GM12878 (cell line): Measurements from ENCODE around the gene MGLL. TPM values are rescaled to one million over a fixed set of nuclear protein-coding genes. Genes with fewer than 3 reads are reported as not detected.

ENCODE experiments used
- ATAC-seq: fragments of 200-7000 bp; cut with Tn5 transposase; 3 replicates; pipeline ENCODE4 v1.9.1; 2020; ENCODE audit warnings: mild to moderate bottlenecking, moderate library complexity
- BruUV-seq: library from RNA; stranded (reverse); fragments of 400-500 nt; replicated peaks from 2 replicates; lab custom pipeline; 2021; lab: Mats Ljungman, UMichigan
- CTCF ChIA-PET: fragments of 300-600 bp; sonication (Branson Sonifier 250); formaldehyde crosslinking; extraction: SDS; loops from one replicate; lab custom pipeline; 2021; ENCODE audit warnings: inconsistent platforms; lab: Yijun Ruan, JAX
- POLR2A ChIA-PET: fragments of 350-600 bp; formaldehyde crosslinking; extraction: SDS; loops from one replicate; lab custom pipeline; 2021; ENCODE audit warnings: inconsistent platforms; lab: Charles Lee
- RAD21 ChIA-PET: fragments of 300-600 bp; sonication (Branson Sonifier 250); formaldehyde crosslinking; loops from one replicate; lab custom pipeline; 2023; ENCODE audit warnings: antibody characterized with exemption; ENCODE audit not compliant: unreplicated experiment; lab: Charles Lee
- SMC1A ChIA-PET: fragments of 300-600 bp; sonication (Branson Sonifier 250); formaldehyde crosslinking; loops from one replicate; lab custom pipeline; 2023; ENCODE audit not compliant: unreplicated experiment, uncharacterized antibody; lab: Charles Lee
- DNase-seq: peaks from one replicate; pipeline ENCODE4 v3.0.0-alpha.2; 2011; ENCODE audit warnings: low read depth, low spot score
- FAIRE-seq: peaks from 3 replicates; lab custom pipeline; 2011; peaks lifted over from hg19 to GRCh38; lab: Jason Lieb, UNC
- H2AFZ ChIP-seq: 2 replicates; pipeline ENCODE4 v1.6.0; 2011; ENCODE audit warnings: low read depth, low read length, control low read depth; ENCODE audit not compliant: control insufficient read depth
- H3K27ac ChIP-seq: 2 replicates; pipeline ENCODE4 v1.5.1; 2011; ENCODE audit warnings: control low read depth; ENCODE audit not compliant: control insufficient read depth, insufficient read depth
- H3K27me3 ChIP-seq, 2 experiments: replicated peaks in 1 of 2; 2 replicates each; pipeline versions ENCODE4 v1.6.0 to v1.6.1; 2011; ENCODE audit warnings: low read length in 1 of 2; ENCODE audit not compliant: control insufficient read depth in 2 of 2, insufficient read depth in 2 of 2
- H3K36me3 ChIP-seq, 2 experiments: 2 replicates each; pipeline ENCODE4 v1.5.1; 2011; ENCODE audit warnings: low read length in 1 of 2; ENCODE audit not compliant: control insufficient read depth in 2 of 2, insufficient read depth in 2 of 2
- H3K4me1 ChIP-seq: 2 replicates; pipeline ENCODE4 v1.6.1; 2011; ENCODE audit warnings: mild to moderate bottlenecking, low read length, moderate library complexity, mixed read lengths; ENCODE audit not compliant: control insufficient read depth, insufficient read depth
- H3K4me2 ChIP-seq: 2 replicates; pipeline ENCODE4 v1.6.0; 2011; ENCODE audit warnings: control low read depth; ENCODE audit not compliant: control insufficient read depth, insufficient read depth
- H3K4me3 ChIP-seq: fragments of 200-600 bp; sonication (generic); 2 replicates; pipeline ENCODE4 v1.5.1; 2016
- H3K79me2 ChIP-seq: 2 replicates; pipeline ENCODE4 v1.6.0; 2011; ENCODE audit warnings: low read length; ENCODE audit not compliant: control insufficient read depth, insufficient read depth
- H3K9ac ChIP-seq: 2 replicates; pipeline ENCODE4 v1.8.0; 2011; ENCODE audit warnings: low read length, control low read depth, mixed read lengths; ENCODE audit not compliant: control insufficient read depth, insufficient read depth
- H3K9me3 ChIP-seq: replicated peaks from 3 replicates; pipeline ENCODE4 v1.5.1; 2011; ENCODE audit warnings: mild to moderate bottlenecking, low read length; ENCODE audit not compliant: control insufficient read depth, insufficient read depth
- H4K20me1 ChIP-seq: 2 replicates; pipeline ENCODE4 v1.6.0; 2011; ENCODE audit not compliant: control insufficient read depth, insufficient read depth
- NFXL1 ChIP-seq: fragments of 450-650 bp; IDR thresholded peaks from 2 replicates; pipeline ENCODE4 v1.6.1; 2017; ENCODE audit warnings: antibody characterized with exemption, mild to moderate bottlenecking, borderline replicate concordance
- POLR2A ChIP-seq: IDR thresholded peaks from 2 replicates; pipeline ENCODE4 v1.6.1; 2011; ENCODE audit warnings: low read depth, mild to moderate bottlenecking, low read length
- STAT1 ChIP-seq: fragments of 450-650 bp; conservative IDR thresholded peaks from 2 replicates; pipeline ENCODE4 v1.6.1; 2014; ENCODE audit warnings: antibody characterized with exemption, mild to moderate bottlenecking
- ZBED1 ChIP-seq: IDR thresholded peaks from 2 replicates; pipeline ENCODE4 v1.6.1; 2016; ENCODE audit warnings: borderline replicate concordance
- ZNF384 ChIP-seq: IDR thresholded peaks from 2 replicates; pipeline ENCODE4 v1.6.1; 2012; ENCODE audit warnings: low read depth, mild to moderate bottlenecking, low read length, improper control_type of control experiment, borderline replicate concordance
- WGBS: methylation state at CpG from one replicate; pipeline ENCODE4 v1.1.6; 2016; ENCODE audit warnings: low lambda C conversion rate; ENCODE audit not compliant: insufficient replicate concordance, insufficient coverage; ENCODE audit errors: missing lambda C conversion rate; 5-methylcytosine and 5-hydroxymethylcytosine counted together
- in situ Hi-C: fragments of 300-500 bp; cut with MboI; formaldehyde crosslinking; loops from 9 replicates; pipeline ENCODE4 v1.14.3; 2018; ENCODE audit warnings: mixed read lengths
- intact Hi-C: fragments of 100-400 bp; cut with micrococcal nuclease; formaldehyde crosslinking; loops from one replicate; pipeline ENCODE4 v1.14.2; 2022; ENCODE audit not compliant: unreplicated experiment
- polyA plus RNA-seq, 11 experiments: library from polyadenylated mRNA; depleted of rRNA in 4 of 11; unstranded in 6 of 11; stranded (reverse) in 5 of 11; fragments of >200 nt; fragmentation: Nextera tagmentation in 4 of 11; fragmentation: Illumina TruSeq in 1 of 11; extraction: Ambion mirVana in 4 of 11; extraction: Trizol in 1 of 11; gene quantifications; 1 replicate in 1 of 11; 2 replicates in 10 of 11; pipeline versions ENCODE4 v1.2.1 to v1.2.3, GENCODE V29; 2011 to 2016; ENCODE audit warnings: inconsistent platforms in 2 of 11, missing spikeins in 2 of 11, low read depth in 1 of 11
- total RNA-seq, 4 experiments: library from RNA; depleted of rRNA in 3 of 4; stranded (reverse); fragments of >200 nt in 3 of 4; fragmentation: Illumina TruSeq in 1 of 4; extraction: Trizol in 1 of 4; gene quantifications; 2 replicates each; pipeline versions ENCODE4 v1.2.1 to v1.2.3, GENCODE V29; 2013 to 2021
- TF ChIP-seq, protein P1 (sequence below): fragments of 450-650 bp; IDR thresholded peaks from 2 replicates; pipeline ENCODE4 v1.6.1; 2017; ENCODE audit warnings: mild to moderate bottlenecking

The MGLL gene
- total and polyA plus RNA-seq, 10 of the 15 experiments (the other 5 are each of a cell fraction or from before 2014, with no cell fraction given), result 44.9 to 177 (median 72.9) TPM

DNA sequence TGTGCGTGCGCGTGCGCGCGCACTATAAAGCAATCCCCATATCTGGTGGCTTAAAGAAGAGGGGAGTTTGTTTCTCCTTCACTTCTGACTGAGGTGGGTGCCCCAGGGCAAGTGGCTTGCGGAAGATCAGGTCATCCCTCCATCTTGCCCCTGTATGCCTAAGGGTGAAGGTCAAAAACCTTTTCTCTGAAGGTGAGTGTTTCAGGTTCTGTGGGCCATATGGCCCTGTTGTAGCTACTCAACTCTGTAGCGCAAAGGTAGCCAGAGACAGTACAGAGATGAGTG is 144.1 kb downstream of the MGLL start:
- no TSS peak for BruUV-seq
- no peak for ATAC-seq
- TF ChIP-seq STAT1, result no peak
- no peak for TF ChIP-seq ZNF384
- TF ChIP-seq, protein P1, sequence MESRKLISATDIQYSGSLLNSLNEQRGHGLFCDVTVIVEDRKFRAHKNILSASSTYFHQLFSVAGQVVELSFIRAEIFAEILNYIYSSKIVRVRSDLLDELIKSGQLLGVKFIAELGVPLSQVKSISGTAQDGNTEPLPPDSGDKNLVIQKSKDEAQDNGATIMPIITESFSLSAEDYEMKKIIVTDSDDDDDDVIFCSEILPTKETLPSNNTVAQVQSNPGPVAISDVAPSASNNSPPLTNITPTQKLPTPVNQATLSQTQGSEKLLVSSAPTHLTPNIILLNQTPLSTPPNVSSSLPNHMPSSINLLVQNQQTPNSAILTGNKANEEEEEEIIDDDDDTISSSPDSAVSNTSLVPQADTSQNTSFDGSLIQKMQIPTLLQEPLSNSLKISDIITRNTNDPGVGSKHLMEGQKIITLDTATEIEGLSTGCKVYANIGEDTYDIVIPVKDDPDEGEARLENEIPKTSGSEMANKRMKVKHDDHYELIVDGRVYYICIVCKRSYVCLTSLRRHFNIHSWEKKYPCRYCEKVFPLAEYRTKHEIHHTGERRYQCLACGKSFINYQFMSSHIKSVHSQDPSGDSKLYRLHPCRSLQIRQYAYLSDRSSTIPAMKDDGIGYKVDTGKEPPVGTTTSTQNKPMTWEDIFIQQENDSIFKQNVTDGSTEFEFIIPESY, result 0 out of 2 replicates have a peak, but pooled peaks have one; percentile 31
- TF ChIP-seq NFXL1, result no peak
- TF ChIP-seq ZBED1, result no peak
- no peak for TF ChIP-seq POLR2A
- TF ChIP-seq, all 136 proteins: peak for 1
- no peaks in the 10 kb centered on the region for H3K9me3 ChIP-seq
- H3K4me1 ChIP-seq, result peaks cover 33% of the 10 kb centered on the region
- in situ Hi-C loops, result no loop called here
- H3K27ac ChIP-seq, result no peak overlapping the region
- ChIA-PET RAD21 (no interaction called here), SMC1A (no interaction called here), CTCF (no interaction called here), POLR2A (interaction anchor here (0.5 kb wide), 1 partner anchor 957 kb away, joined by 4 read pairs; no protein-coding TSS in a partner anchor)
- H3K36me3 ChIP-seq, result no peaks in the 10 kb centered on the region
- no peak overlapping the region for H3K4me3 ChIP-seq
- 96% methylated on average over 8 of the region's 8 CpGs for WGBS
- H2AFZ ChIP-seq, result no peak overlapping the region
- H3K4me2 ChIP-seq, result no peak overlapping the region
- DNase-seq (no peak), FAIRE-seq (no peak)
- H4K20me1 ChIP-seq, result no peaks in the 10 kb centered on the region
- intact Hi-C loops, result no loop called here
- H3K79me2 ChIP-seq, result no peaks in the 10 kb centered on the region
- no peaks in the 10 kb centered on the region for H3K27me3 ChIP-seq
- H3K9ac ChIP-seq, result no peak overlapping the region
